Panc1 (cell line): ENCODE measurements around the gene MAST4.

Experiments
- CTCF ChIP-seq: fragments of 450-650 bp; IDR thresholded peaks from 2 replicates; pipeline ENCODE4 v1.5.1; 2017; ENCODE audit warnings: mild to moderate bottlenecking
- POLR2AphosphoS5 ChIP-seq: IDR thresholded peaks from 2 replicates; pipeline ENCODE4 v1.6.1; 2012; ENCODE audit warnings: mild to moderate bottlenecking, low read depth, low read length, moderate library complexity
- SIN3A ChIP-seq: IDR thresholded peaks from 2 replicates; pipeline ENCODE4 v1.6.1; 2012; ENCODE audit warnings: low read depth, mild to moderate bottlenecking, low read length, moderate library complexity, borderline replicate concordance; ENCODE audit not compliant: insufficient read depth
- TF ChIP-seq, protein P1 (sequence below), 2 experiments: IDR thresholded peaks; 2 replicates each; pipeline ENCODE4 v1.6.1; 2011 to 2012; ENCODE audit warnings: low read depth in 2 of 2, control low read depth in 1 of 2, low read length in 1 of 2, mild to moderate bottlenecking in 1 of 2, moderate library complexity in 1 of 2; ENCODE audit not compliant: insufficient read depth in 1 of 2

DNA sequence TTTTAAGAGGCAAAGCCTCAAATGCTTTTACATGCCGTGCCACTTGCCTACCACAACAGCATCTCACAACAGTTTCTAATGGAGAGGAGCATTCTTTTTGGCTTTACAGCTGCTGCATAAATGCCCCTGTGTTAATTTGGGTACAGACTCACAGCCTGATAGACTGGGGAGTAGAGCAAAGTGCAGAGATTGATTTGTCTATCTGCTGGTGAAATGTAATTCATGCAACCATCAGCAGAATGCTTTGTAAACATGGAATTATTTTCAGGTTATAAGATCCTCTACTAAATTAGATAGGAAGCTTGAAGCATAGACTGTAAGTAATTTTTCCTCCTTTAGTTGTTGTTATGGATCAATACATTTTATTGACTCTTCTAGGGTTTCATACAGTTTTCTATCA, 430.1 kb downstream of the MAST4 start:
- TF ChIP-seq CTCF, result no peak
- no peak for TF ChIP-seq SIN3A
- TF ChIP-seq POLR2AphosphoS5, result no peak
- TF ChIP-seq, protein P1, sequence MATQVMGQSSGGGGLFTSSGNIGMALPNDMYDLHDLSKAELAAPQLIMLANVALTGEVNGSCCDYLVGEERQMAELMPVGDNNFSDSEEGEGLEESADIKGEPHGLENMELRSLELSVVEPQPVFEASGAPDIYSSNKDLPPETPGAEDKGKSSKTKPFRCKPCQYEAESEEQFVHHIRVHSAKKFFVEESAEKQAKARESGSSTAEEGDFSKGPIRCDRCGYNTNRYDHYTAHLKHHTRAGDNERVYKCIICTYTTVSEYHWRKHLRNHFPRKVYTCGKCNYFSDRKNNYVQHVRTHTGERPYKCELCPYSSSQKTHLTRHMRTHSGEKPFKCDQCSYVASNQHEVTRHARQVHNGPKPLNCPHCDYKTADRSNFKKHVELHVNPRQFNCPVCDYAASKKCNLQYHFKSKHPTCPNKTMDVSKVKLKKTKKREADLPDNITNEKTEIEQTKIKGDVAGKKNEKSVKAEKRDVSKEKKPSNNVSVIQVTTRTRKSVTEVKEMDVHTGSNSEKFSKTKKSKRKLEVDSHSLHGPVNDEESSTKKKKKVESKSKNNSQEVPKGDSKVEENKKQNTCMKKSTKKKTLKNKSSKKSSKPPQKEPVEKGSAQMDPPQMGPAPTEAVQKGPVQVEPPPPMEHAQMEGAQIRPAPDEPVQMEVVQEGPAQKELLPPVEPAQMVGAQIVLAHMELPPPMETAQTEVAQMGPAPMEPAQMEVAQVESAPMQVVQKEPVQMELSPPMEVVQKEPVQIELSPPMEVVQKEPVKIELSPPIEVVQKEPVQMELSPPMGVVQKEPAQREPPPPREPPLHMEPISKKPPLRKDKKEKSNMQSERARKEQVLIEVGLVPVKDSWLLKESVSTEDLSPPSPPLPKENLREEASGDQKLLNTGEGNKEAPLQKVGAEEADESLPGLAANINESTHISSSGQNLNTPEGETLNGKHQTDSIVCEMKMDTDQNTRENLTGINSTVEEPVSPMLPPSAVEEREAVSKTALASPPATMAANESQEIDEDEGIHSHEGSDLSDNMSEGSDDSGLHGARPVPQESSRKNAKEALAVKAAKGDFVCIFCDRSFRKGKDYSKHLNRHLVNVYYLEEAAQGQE (IDR thresholded peaks at IDR 0.05; ENCODE audit: insufficient read depth in 1 of 2, low read depth in 2 of 2, low read length in 1 of 2), result no peak
